GM12878 (cell line): ENCODE results near the gene IFRD1.

Experiments used
- CTCF ChIP-seq, 3 experiments: IDR thresholded peaks in 2 of 3; conservative IDR thresholded peaks in 1 of 3; 2 replicates each; pipeline ENCODE4 v1.5.1; 2011; ENCODE audit warnings: low read depth in 3 of 3, low read length in 3 of 3, mild to moderate bottlenecking in 3 of 3, control low read depth in 2 of 3, moderate library complexity in 2 of 3, inconsistent platforms in 1 of 3, mixed read lengths in 1 of 3; ENCODE audit not compliant: control insufficient read depth in 2 of 3, insufficient read depth in 1 of 3; ENCODE audit errors: extremely low read depth in 1 of 3
- EGR1 ChIP-seq, 2 experiments: IDR thresholded peaks; 1 replicate in 1 of 2; 2 replicates in 1 of 2; pipeline ENCODE4 v1.6.1; 2011 to 2012; ENCODE audit warnings: low read depth in 2 of 2, low read length in 2 of 2, borderline replicate concordance in 1 of 2, mild to moderate bottlenecking in 1 of 2, moderate library complexity in 1 of 2
- EP300 ChIP-seq, 2 experiments: fragments of 150-350 bp in 1 of 2; IDR thresholded peaks; 2 replicates each; pipeline ENCODE4 v1.6.1; 2011 to 2012; ENCODE audit warnings: low read depth in 2 of 2, low read length in 2 of 2, borderline replicate concordance in 1 of 2, improper control_type of control experiment in 1 of 2, inconsistent platforms in 1 of 2; ENCODE audit not compliant: control insufficient read depth in 1 of 2
- ESRRA ChIP-seq: IDR thresholded peaks from 2 replicates; pipeline ENCODE4 v1.6.1; 2012; ENCODE audit warnings: mild to moderate bottlenecking, low read length, improper control_type of control experiment
- EZH2 ChIP-seq: IDR thresholded peaks from 2 replicates; pipeline ENCODE4 v1.6.1; 2012; ENCODE audit warnings: low read depth, mild to moderate bottlenecking, control low read depth, inconsistent platforms, low read length, borderline replicate concordance; ENCODE audit not compliant: control insufficient read depth
- KDM1A ChIP-seq: fragments of 200-600 bp; sonication (generic); IDR thresholded peaks from 2 replicates; pipeline ENCODE4 v1.6.1; 2016; ENCODE audit warnings: borderline replicate concordance
- NFYB ChIP-seq: IDR thresholded peaks from 2 replicates; pipeline ENCODE4 v1.6.1; 2011; ENCODE audit warnings: low read depth, mild to moderate bottlenecking, low read length, improper control_type of control experiment, moderate library complexity; ENCODE audit not compliant: insufficient read depth
- POLR2A ChIP-seq: IDR thresholded peaks from 2 replicates; pipeline ENCODE4 v1.6.1; 2011; ENCODE audit warnings: low read depth, mild to moderate bottlenecking, low read length

DNA sequence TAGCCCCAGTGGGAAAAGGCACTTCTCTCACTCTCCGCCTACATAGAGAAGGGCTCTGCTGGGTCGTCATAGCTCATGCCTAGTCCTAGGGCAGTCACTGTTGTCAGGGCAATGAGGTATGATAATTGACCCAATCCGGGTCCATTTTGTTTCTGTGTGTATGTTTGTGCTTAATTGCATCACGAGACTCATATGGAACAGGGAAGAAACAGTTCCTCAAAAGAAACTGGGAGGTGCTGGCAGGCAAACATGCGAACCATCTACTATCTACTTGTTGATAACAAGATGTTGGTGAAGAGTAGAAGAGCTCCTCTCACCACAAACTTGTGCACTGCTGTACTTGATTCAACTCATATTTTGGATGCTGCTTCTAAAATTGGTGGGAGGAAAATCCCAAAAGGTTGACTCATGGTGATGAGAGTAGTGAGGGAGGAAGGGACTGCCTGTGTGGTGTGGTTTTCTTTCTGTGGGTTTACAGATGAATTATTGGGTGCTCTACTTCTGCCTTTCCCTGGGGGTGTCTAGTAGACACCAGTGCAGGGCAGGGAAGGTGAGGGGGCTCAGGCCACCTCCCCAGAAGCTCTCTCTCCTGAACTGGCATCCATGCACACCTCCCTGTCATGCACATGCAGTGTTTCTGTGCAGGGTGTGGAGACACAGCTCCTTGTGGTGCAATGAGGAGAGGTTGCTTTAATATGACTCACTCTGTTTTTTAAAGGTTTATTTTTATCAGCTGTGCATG, 59.9 kb downstream of the IFRD1 start:
- TF ChIP-seq EZH2 (no peak), NFYB (no peak), EGR1 (IDR thresholded peaks at IDR 0.05; ENCODE audit: borderline replicate concordance in 1 of 2, low read depth in 2 of 2, low read length in 2 of 2) (no peak), KDM1A (no peak), CTCF (IDR thresholded peaks at IDR 0.05 in 2 of 3, conservative IDR thresholded peaks at IDR 0.05 in 1 of 3; ENCODE audit: control insufficient read depth in 2 of 3, extremely low read depth in 1 of 3, insufficient read depth in 1 of 3, low read depth in 3 of 3, low read length in 3 of 3) (no peak), POLR2A (no peak), EP300 (IDR thresholded peaks at IDR 0.05; ENCODE audit: borderline replicate concordance in 1 of 2, control insufficient read depth in 1 of 2, low read depth in 2 of 2, low read length in 2 of 2) (no peak), ESRRA (no peak)
